H9 (cell line): Measurements from ENCODE around the gene LGALS9. TPM values are rescaled to one million over a fixed set of nuclear protein-coding genes. Genes with fewer than 3 reads are reported as not detected.
A peak's percentile ranks its signal among the peaks of the same experiment; 100 is the strongest.

Experiments
- DNase-seq: peaks from one replicate; pipeline ENCODE4 v3.0.0-alpha.2; 2017
- H2AFZ ChIP-seq: one replicate; pipeline ENCODE4 v1.6.1; 2013; ENCODE audit warnings: mild to moderate bottlenecking, low read length, control low read depth, moderate library complexity
- H2AK5ac ChIP-seq: 2 replicates; pipeline ENCODE4 v1.6.1; 2013; ENCODE audit warnings: low read length, control low read depth, mixed read lengths; ENCODE audit not compliant: insufficient read length
- H2BK120ac ChIP-seq: one replicate; pipeline ENCODE4 v1.6.1; 2013; ENCODE audit warnings: low read depth, mild to moderate bottlenecking, low read length, control low read depth, inconsistent platforms; ENCODE audit not compliant: poor library complexity, severe bottlenecking
- H2BK12ac ChIP-seq: 2 replicates; pipeline ENCODE4 v1.6.1; 2013; ENCODE audit warnings: low read length, control low read depth, mixed read lengths, low read depth; ENCODE audit not compliant: insufficient read length
- H2BK15ac ChIP-seq: 2 replicates; pipeline ENCODE4 v1.6.1; 2013; ENCODE audit warnings: low read depth, low read length, control low read depth
- H2BK20ac ChIP-seq: one replicate; pipeline ENCODE4 v1.6.1; 2013; ENCODE audit warnings: low read depth, mild to moderate bottlenecking, low read length, control low read depth, inconsistent platforms; ENCODE audit not compliant: poor library complexity, severe bottlenecking
- H2BK5ac ChIP-seq: 2 replicates; pipeline ENCODE4 v1.6.1; 2013; ENCODE audit warnings: low read length, control low read depth, mixed read lengths; ENCODE audit not compliant: insufficient read length
- H3K14ac ChIP-seq: 2 replicates; pipeline ENCODE4 v1.6.1; 2013; ENCODE audit warnings: low read length, control low read depth; ENCODE audit not compliant: insufficient read depth
- H3K18ac ChIP-seq: 2 replicates; pipeline ENCODE4 v1.6.1; 2013; ENCODE audit warnings: low read depth, mild to moderate bottlenecking, mixed read lengths, low read length, control low read depth; ENCODE audit not compliant: insufficient read length
- H3K23ac ChIP-seq: 2 replicates; pipeline ENCODE4 v1.6.1; 2013; ENCODE audit warnings: low read length, control low read depth, mixed read lengths, low read depth; ENCODE audit not compliant: insufficient read length
- H3K23me2 ChIP-seq: 2 replicates; pipeline ENCODE4 v1.6.1; 2013; ENCODE audit warnings: low read depth, mild to moderate bottlenecking, mixed read lengths, low read length, control low read depth; ENCODE audit not compliant: insufficient read length, poor library complexity, severe bottlenecking
- H3K27ac ChIP-seq: 2 replicates; pipeline ENCODE4 v1.5.1; 2013; ENCODE audit warnings: low read length, control low read depth, mixed read lengths, low read depth; ENCODE audit not compliant: insufficient read length
- H3K27me3 ChIP-seq: 2 replicates; pipeline ENCODE4 v1.6.1; 2013; ENCODE audit warnings: low read length, control low read depth, inconsistent platforms; ENCODE audit not compliant: insufficient read depth
- H3K4ac ChIP-seq: 2 replicates; pipeline ENCODE4 v1.6.1; 2013; ENCODE audit warnings: low read depth, mild to moderate bottlenecking, control low read depth, inconsistent platforms, low read length, moderate library complexity
- H3K4me1 ChIP-seq: 2 replicates; pipeline ENCODE4 v1.6.1; 2013; ENCODE audit warnings: low read length, control low read depth, inconsistent platforms; ENCODE audit not compliant: insufficient read depth
- H3K4me2 ChIP-seq: 2 replicates; pipeline ENCODE4 v1.6.1; 2013; ENCODE audit warnings: low read length, control low read depth, mixed read lengths; ENCODE audit not compliant: insufficient read length, insufficient read depth
- H3K56ac ChIP-seq: 2 replicates; pipeline ENCODE4 v1.6.1; 2013; ENCODE audit warnings: low read depth, mild to moderate bottlenecking, mixed read lengths, low read length, control low read depth; ENCODE audit not compliant: insufficient read length
- H3K79me1 ChIP-seq: 2 replicates; pipeline ENCODE4 v1.6.1; 2013; ENCODE audit warnings: low read depth, mild to moderate bottlenecking, moderate library complexity, low read length, control low read depth, inconsistent platforms; ENCODE audit not compliant: insufficient read depth, poor library complexity, severe bottlenecking
- H3K79me2 ChIP-seq: 2 replicates; pipeline ENCODE4 v1.6.1; 2013; ENCODE audit warnings: low read length, control low read depth, inconsistent platforms; ENCODE audit not compliant: insufficient read depth
- H3K9ac ChIP-seq: 2 replicates; pipeline ENCODE4 v1.6.1; 2013; ENCODE audit warnings: low read length, control low read depth, mixed read lengths; ENCODE audit not compliant: insufficient read length; ENCODE audit errors: extremely low read depth
- H3K9me3 ChIP-seq: one replicate; pipeline ENCODE4 v1.6.1; 2013; ENCODE audit warnings: low read depth, low read length, inconsistent platforms; ENCODE audit not compliant: control insufficient read depth
- H3T11ph ChIP-seq: one replicate; pipeline ENCODE4 v1.6.1; 2013; ENCODE audit warnings: mild to moderate bottlenecking, low read length, control low read depth, inconsistent platforms
- H4K20me1 ChIP-seq: one replicate; pipeline ENCODE4 v1.6.1; 2013; ENCODE audit not compliant: control insufficient read depth, insufficient read length, insufficient read depth
- H4K5ac ChIP-seq: 2 replicates; pipeline ENCODE4 v1.6.1; 2013; ENCODE audit warnings: low read depth, mild to moderate bottlenecking, mixed read lengths, low read length, control low read depth; ENCODE audit not compliant: insufficient read length
- H4K8ac ChIP-seq: replicated peaks from 2 replicates; pipeline ENCODE4 v1.6.1; 2013; ENCODE audit warnings: low read length, control low read depth, mixed read lengths, low read depth; ENCODE audit not compliant: insufficient read length
- H4K91ac ChIP-seq: 2 replicates; pipeline ENCODE4 v1.6.1; 2013; ENCODE audit warnings: low read depth, mild to moderate bottlenecking, moderate library complexity, mixed read lengths, low read length, control low read depth; ENCODE audit not compliant: insufficient read length
- H3K27ac Mint-ChIP-seq, 3 experiments: 2 replicates in 2 of 3; 3 replicates in 1 of 3; pipeline ENCODE4 v1.8.0; 2020 to 2021; ENCODE audit warnings: mixed read lengths in 3 of 3, mild to moderate bottlenecking in 1 of 3, moderate library complexity in 1 of 3
- H3K27me3 Mint-ChIP-seq: 2 replicates; pipeline ENCODE4 v1.8.0; 2021; ENCODE audit warnings: low read depth, mild to moderate bottlenecking, moderate library complexity, mixed read lengths
- H3K36me3 Mint-ChIP-seq, 3 experiments: 2 replicates in 2 of 3; 3 replicates in 1 of 3; pipeline ENCODE4 v1.8.0; 2020 to 2021; ENCODE audit warnings: low read depth in 3 of 3, mixed read lengths in 3 of 3; ENCODE audit not compliant: insufficient read depth in 1 of 3
- H3K4me1 Mint-ChIP-seq, 2 experiments: 2 replicates each; pipeline ENCODE4 v1.8.0; 2020; ENCODE audit warnings: mixed read lengths in 2 of 2
- H3K4me3 Mint-ChIP-seq, 2 experiments: 2 replicates in 1 of 2; 3 replicates in 1 of 2; pipeline ENCODE4 v1.8.0; 2020 to 2021; ENCODE audit warnings: mild to moderate bottlenecking in 2 of 2, mixed read lengths in 2 of 2, moderate library complexity in 1 of 2
- H3K9me3 Mint-ChIP-seq, 2 experiments: 2 replicates in 1 of 2; 3 replicates in 1 of 2; pipeline ENCODE4 v1.8.0; 2020; ENCODE audit warnings: mild to moderate bottlenecking in 2 of 2, mixed read lengths in 2 of 2, moderate library complexity in 1 of 2
- WGBS: extraction: QIAGEN DNeasy Blood & Tissue Kit; methylation state at CpG from one replicate; pipeline ENCODE4 v1.1.7; 2013; ENCODE audit warnings: missing lambda C conversion rate, low lambda C conversion rate, mixed read lengths; ENCODE audit not compliant: insufficient read length; ENCODE audit errors: extremely low coverage; 5-methylcytosine and 5-hydroxymethylcytosine counted together
- total RNA-seq: library from RNA; stranded (reverse); gene quantifications from 2 replicates; pipeline ENCODE4 v1.2.1, GENCODE V29; 2021
- TF ChIP-seq, protein P1 (sequence below): fragments of 200-600 bp; sonication (generic); conservative IDR thresholded peaks from 3 replicates; pipeline ENCODE4 v1.8.0; 2021; ENCODE audit warnings: antibody characterized with exemption, mild to moderate bottlenecking

Gene LGALS9
- total RNA-seq, 1 experiment from 2014 or later: 2.5 TPM

DNA sequence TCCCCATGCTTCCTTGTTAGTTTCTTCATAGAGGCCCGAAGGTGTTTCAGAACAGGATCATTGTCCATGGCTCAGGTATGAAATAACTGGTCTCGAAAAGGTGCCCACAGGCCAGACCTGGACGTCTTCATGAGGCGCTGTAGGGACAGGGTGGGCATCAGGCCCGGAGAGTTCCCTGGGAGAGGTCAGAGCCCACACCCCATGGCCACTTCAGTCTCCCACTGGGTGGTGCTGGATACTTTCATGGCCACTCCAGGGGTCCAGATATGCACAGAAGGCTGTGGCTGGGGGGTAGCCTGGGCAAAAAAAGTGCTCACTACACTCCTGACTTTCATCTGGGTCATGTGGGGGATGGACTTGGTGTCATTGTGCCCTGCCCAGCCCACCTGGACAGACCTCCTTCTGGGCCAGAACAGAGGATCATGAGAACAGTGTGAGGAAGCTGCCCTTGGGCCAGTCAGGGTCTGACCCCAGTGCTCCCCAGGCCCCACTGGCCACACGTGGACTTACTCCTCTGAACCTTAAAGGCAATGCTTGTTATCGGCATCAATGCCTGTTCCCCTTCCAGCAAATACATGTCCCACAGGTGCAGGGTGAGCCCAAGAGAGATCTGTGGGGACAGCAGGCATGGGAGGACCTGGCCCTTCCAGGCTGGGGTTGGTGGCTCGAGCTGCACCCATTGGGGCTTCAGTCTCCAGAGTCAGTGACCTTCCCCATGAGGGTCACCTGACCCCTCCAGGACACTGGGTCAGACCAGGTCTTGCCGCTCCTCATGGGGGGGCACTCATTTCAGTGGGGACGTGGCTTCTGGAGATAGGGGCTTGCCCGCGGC, 36.9 kb downstream of the LGALS9 start:
- Histone ChIP-seq H3K9ac (no peak overlapping the region), H3T11ph (no peak overlapping the region), H2BK12ac (no peak overlapping the region), H4K8ac (no peak overlapping the region), H3K27me3 (no peaks in the 10 kb centered on the region), H3K4ac (no peak overlapping the region), H3K27ac (no peak overlapping the region), H3K23ac (no peak overlapping the region), H2AK5ac (no peak overlapping the region), H2BK15ac (no peak overlapping the region), H4K91ac (no peak overlapping the region), H3K4me2 (no peak overlapping the region), H3K14ac (no peak overlapping the region), H4K5ac (no peak overlapping the region), H3K4me1 (no peaks in the 10 kb centered on the region), H2BK20ac (no peak overlapping the region), H2BK120ac (no peak overlapping the region), H4K20me1 (no peaks in the 10 kb centered on the region), H2BK5ac (no peak overlapping the region), H3K79me1 (no peaks in the 10 kb centered on the region), H3K18ac (no peak overlapping the region), H3K23me2 (no peaks in the 10 kb centered on the region), H3K79me2 (no peaks in the 10 kb centered on the region), H3K56ac (no peak overlapping the region), H2AFZ (no peak overlapping the region), H3K9me3 (no peaks in the 10 kb centered on the region)
- DNase-seq: peak; percentile 21
- Mint-ChIP-seq H3K4me1 (no peaks in the 10 kb centered on the region), H3K4me3 (no peak overlapping the region), H3K27ac (peak overlapping the region in 1 of 3 experiments; percentile 32; a peak in 2 of 7 replicates), H3K27me3 (peaks cover 3% of the 10 kb centered on the region; the same call in 1 of the 2 replicates), H3K9me3 (no peaks in the 10 kb centered on the region; a peak in 1 of 5 replicates), H3K36me3 (no peaks in the 10 kb centered on the region)
- TF ChIP-seq, protein P1, sequence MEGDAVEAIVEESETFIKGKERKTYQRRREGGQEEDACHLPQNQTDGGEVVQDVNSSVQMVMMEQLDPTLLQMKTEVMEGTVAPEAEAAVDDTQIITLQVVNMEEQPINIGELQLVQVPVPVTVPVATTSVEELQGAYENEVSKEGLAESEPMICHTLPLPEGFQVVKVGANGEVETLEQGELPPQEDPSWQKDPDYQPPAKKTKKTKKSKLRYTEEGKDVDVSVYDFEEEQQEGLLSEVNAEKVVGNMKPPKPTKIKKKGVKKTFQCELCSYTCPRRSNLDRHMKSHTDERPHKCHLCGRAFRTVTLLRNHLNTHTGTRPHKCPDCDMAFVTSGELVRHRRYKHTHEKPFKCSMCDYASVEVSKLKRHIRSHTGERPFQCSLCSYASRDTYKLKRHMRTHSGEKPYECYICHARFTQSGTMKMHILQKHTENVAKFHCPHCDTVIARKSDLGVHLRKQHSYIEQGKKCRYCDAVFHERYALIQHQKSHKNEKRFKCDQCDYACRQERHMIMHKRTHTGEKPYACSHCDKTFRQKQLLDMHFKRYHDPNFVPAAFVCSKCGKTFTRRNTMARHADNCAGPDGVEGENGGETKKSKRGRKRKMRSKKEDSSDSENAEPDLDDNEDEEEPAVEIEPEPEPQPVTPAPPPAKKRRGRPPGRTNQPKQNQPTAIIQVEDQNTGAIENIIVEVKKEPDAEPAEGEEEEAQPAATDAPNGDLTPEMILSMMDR: no peak
- no CpG with 5 or more reads among the region's 12 CpGs for WGBS
